Breast epithelium (tissue), 4 donors: Measurements from ENCODE around the gene FDXR. TPM values are rescaled to one million over a fixed set of nuclear protein-coding genes. Genes with fewer than 3 reads are reported as not detected.

Source experiments
- DNase-seq, 2 donors: peaks; one replicate each; pipeline ENCODE4 v3.0.0-alpha.2; 2019; ENCODE audit warnings: low spot score in 2 of 2
- H3K27ac ChIP-seq, 2 donors: fragments of 200-600 bp; sonication (generic) in 1 of 2; one replicate each; pipeline ENCODE4 v1.5.1; 2016 to 2019; ENCODE audit warnings: mild to moderate bottlenecking in 1 of 2
- H3K27me3 ChIP-seq, 2 donors: fragments of 200-600 bp; sonication (generic) in 1 of 2; one replicate each; pipeline versions ENCODE4 v1.5.1 to v1.6.0; 2017 to 2019; ENCODE audit warnings: control low read depth in 1 of 2, mild to moderate bottlenecking in 1 of 2
- H3K36me3 ChIP-seq: fragments of 200-600 bp; one replicate; pipeline ENCODE4 v1.5.1; 2019
- H3K4me1 ChIP-seq, 2 donors: fragments of 200-600 bp; sonication (generic); one replicate each; pipeline ENCODE4 v1.5.1; 2016 to 2019; ENCODE audit warnings: control low read depth in 1 of 2
- H3K4me3 ChIP-seq, 3 donors: fragments of 200-600 bp; sonication (generic); 1 replicate in 2 of 3; 2 replicates in 1 of 3; pipeline ENCODE4 v1.5.1; 2016 to 2019; ENCODE audit warnings: mild to moderate bottlenecking in 3 of 3, moderate library complexity in 2 of 3
- H3K9me3 ChIP-seq, 2 donors: fragments of 200-600 bp; sonication (generic) in 1 of 2; one replicate each; pipeline ENCODE4 v1.5.1; 2016 to 2019; ENCODE audit warnings: control low read depth in 1 of 2
- CTCF ChIP-seq, 3 donors: fragments of 450-650 bp; IDR thresholded peaks; one replicate each; pipeline ENCODE4 v1.5.1; 2016 to 2017; ENCODE audit warnings: antibody characterized with exemption in 3 of 3, mild to moderate bottlenecking in 3 of 3, moderate library complexity in 3 of 3
- POLR2A ChIP-seq: fragments of 450-650 bp; IDR thresholded peaks from one replicate; pipeline ENCODE4 v1.6.1; 2016; ENCODE audit warnings: antibody characterized with exemption, mild to moderate bottlenecking, moderate library complexity
- POLR2AphosphoS5 ChIP-seq, 3 donors: sonication (generic); formaldehyde crosslinking; IDR thresholded peaks; one replicate each; pipeline ENCODE4 v1.6.1; 2017; ENCODE audit warnings: antibody characterized with exemption in 3 of 3
- intact Hi-C: fragments of 100-400 bp; cut with DNase I; formaldehyde crosslinking; loops from one replicate; pipeline ENCODE4 v1.15.1; 2023; ENCODE audit warnings: low total_unique reads
- total RNA-seq, 3 donors: library from RNA; depleted of rRNA; stranded (reverse); fragments of >200 nt; gene quantifications; one replicate each; pipeline ENCODE4 v1.1.0, GENCODE V29; 2016

Gene FDXR
- total RNA-seq, 3 donors from 2014 or later: 7.3 to 9.3 (median 8.8) TPM

DNA sequence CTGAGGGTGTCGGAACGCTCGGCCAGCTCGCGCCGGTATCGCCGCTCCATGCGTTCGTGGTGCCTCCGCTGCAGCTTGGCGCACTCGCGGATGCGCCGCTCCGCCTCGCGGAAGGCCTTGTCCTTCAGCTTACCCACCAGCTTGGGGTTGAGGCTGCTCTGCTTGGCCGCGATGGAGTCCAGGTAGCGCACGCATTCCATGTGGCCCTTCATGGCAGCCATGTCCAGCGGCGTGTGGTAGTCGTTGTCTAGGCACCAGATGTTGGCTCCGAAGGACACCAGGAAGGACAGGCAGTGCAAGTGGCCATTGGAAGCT lies 47.5 kb upstream of the FDXR start:
- peaks cover 8 to 19% of the 10 kb centered on the region in 2 donors for H3K4me1 ChIP-seq
- H3K9me3 ChIP-seq: no peaks in the 10 kb centered on the region
- peaks cover 0 to 36% of the 10 kb centered on the region in 2 donors for H3K27me3 ChIP-seq
- no peak overlapping the region for H3K27ac ChIP-seq
- H3K36me3 ChIP-seq: no peaks in the 10 kb centered on the region
- intact Hi-C loops: no loop called here
- no peak for DNase-seq
- H3K4me3 ChIP-seq: no peak overlapping the region
- TF ChIP-seq POLR2AphosphoS5 (IDR thresholded peaks at IDR 0.05) (no peak), CTCF (IDR thresholded peaks at IDR 0.05) (no peak), POLR2A (no peak)

DNA sequence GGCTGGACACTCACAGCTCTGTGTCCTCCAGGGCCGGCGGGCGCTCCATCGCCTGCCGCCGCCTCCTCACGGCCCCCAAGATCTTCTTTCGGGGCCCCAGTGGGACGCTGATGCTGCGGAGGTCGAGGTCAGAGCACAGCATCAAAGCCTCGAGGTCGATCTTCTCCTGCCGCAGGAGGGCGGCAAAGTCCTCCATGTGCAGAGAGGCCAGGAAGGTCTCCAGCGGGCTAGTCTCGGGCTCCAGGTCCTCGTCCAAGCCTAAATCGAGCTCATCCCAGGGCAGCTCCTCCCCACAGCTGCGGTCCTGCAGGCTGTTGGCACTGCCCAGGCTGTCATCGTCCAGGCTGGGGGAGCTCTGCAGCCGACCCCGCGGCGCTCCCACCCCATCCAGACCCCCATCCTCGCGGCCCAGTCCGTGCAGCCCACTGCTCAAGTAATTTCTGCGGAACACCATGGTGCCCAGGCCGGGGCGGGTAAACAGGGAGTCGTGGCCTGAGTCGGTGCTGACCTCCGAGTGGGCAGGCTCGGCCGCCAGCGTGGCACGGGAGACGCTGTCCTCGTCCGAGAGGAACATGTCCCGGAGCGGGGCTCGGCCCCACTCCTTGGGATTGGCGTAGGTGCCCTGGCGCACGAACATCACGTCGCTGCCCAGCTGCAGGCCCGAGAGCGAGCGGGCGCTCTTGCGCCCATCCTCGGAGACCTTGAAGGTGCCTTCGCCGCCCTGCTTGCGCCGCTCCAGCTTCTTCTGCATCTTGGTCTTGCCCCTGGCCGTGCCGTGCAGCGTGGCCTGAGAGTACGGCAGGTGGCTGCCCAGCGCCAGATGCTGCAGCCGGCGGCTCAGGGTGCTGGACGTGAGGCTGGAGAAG lies 46.9 kb upstream of the FDXR start:
- DNase-seq: no peak
- TF ChIP-seq POLR2AphosphoS5 (IDR thresholded peaks at IDR 0.05) (no peak), POLR2A (no peak), CTCF (IDR thresholded peaks at IDR 0.05) (no peak)
- intact Hi-C loops: no loop called here
- Histone ChIP-seq H3K4me1 (peaks cover 8 to 17% of the 10 kb centered on the region in 2 donors), H3K36me3 (no peaks in the 10 kb centered on the region), H3K9me3 (no peaks in the 10 kb centered on the region), H3K27me3 (peaks cover 0 to 30% of the 10 kb centered on the region in 2 donors), H3K4me3 (no peak overlapping the region), H3K27ac (no peak overlapping the region)

- peaks cover 7 to 11% of the 10 kb centered on the region in 2 donors for H3K4me1 ChIP-seq
- TF ChIP-seq POLR2A (no peak), POLR2AphosphoS5 (IDR thresholded peaks at IDR 0.05) (no peak), CTCF (IDR thresholded peaks at IDR 0.05) (no peak)
- peaks cover 0 to 22% of the 10 kb centered on the region in 2 donors for H3K27me3 ChIP-seq
- no peak overlapping the region for H3K27ac ChIP-seq
- intact Hi-C loops: no loop called here
- no peak for DNase-seq
- H3K9me3 ChIP-seq: no peaks in the 10 kb centered on the region
- H3K4me3 ChIP-seq: no peak overlapping the region
- no peaks in the 10 kb centered on the region for H3K36me3 ChIP-seq
Observed at GRCh38 chr17:74918906-74919305, 46.1 kb upstream of the FDXR start.

DNA sequence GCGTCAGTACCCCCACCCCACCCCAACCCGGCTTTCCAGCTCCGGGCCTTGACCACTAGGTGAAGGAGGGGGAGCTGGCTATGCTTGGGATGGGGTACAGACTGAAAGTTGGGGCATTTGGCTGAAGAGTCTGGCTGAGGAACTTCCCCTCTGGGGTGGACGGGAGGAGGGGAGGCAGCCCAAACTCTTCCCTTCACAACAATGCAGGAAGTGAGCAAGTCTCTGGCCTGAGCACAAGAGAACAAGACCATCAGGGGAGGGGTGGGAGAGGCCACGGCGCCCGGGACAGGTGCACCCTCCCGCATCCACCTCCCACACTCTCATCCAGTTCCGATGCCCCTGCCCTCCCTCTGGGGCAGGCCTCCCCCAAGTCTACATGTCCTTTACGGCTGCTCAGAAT lies 44.6 kb upstream of the FDXR start:
- peaks cover 0 to 7% of the 10 kb centered on the region in 2 donors for H3K27me3 ChIP-seq
- intact Hi-C loops: no loop called here
- no peaks in the 10 kb centered on the region for H3K36me3 ChIP-seq

More for the DNA sequence above, 44.6 kb upstream of the FDXR start:
- DNase-seq: no peak
- Histone ChIP-seq H3K9me3 (no peaks in the 10 kb centered on the region), H3K4me3 (no peak overlapping the region), H3K27ac (no peak overlapping the region), H3K4me1 (no peaks in the 10 kb centered on the region)
- TF ChIP-seq CTCF (IDR thresholded peaks at IDR 0.05) (no peak), POLR2AphosphoS5 (IDR thresholded peaks at IDR 0.05) (no peak), POLR2A (no peak)
